ENCODE measurements around the gene WRAP73.
A peak's percentile ranks its signal among the peaks of the same experiment; 100 is the strongest.

WRAP73 gene, protein sequence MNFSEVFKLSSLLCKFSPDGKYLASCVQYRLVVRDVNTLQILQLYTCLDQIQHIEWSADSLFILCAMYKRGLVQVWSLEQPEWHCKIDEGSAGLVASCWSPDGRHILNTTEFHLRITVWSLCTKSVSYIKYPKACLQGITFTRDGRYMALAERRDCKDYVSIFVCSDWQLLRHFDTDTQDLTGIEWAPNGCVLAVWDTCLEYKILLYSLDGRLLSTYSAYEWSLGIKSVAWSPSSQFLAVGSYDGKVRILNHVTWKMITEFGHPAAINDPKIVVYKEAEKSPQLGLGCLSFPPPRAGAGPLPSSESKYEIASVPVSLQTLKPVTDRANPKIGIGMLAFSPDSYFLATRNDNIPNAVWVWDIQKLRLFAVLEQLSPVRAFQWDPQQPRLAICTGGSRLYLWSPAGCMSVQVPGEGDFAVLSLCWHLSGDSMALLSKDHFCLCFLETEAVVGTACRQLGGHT

DNA sequence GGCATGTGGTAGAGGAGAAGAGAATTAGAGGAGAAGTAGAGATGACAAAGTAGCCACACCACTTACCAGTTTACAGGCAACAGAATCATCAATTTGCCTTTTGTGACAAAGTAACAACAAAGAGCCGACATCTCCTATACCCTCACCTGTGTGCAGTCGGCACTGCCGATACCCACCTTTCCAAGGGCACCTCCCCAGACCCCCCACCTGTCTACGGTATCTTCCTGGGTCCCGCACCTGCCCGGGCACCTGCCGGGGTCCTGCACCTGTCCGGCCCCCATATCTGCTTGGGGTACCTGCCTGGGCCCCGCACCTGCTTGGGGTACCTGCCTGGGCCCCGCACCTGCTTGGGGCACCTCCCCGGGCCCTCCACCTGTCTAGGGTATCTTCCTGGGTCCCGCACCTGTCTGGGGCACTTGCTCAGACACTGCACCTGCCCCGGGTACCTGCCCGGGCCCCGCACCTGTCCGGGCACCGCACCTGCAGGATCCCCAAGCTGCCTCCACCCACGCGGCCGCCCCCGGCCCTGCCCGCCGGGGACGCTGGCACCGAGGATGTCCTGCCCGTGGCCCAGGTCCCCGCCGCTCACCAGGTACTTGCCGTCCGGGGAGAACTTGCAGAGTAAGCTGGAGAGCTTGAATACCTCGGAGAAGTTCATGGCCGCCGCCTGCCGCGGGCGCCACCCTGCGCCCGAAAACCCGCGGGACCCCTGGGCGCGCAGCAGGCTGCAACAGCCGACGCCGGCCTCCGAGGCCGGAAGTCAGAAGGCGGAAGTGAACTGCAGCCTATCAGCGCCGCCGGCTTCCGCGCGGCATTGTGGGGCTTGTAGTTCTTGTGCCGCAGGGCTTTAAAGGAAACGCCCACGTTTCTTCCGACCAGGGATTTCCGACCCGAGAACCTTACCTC lies at the start of gene WRAP73:
WRAP73 (minus strand) TSS at position 762 of the 906 bp plus-strand sequence; CDS start at position 658, 104 bp downstream.
- DNase-seq: peak; percentile 90

DNA sequence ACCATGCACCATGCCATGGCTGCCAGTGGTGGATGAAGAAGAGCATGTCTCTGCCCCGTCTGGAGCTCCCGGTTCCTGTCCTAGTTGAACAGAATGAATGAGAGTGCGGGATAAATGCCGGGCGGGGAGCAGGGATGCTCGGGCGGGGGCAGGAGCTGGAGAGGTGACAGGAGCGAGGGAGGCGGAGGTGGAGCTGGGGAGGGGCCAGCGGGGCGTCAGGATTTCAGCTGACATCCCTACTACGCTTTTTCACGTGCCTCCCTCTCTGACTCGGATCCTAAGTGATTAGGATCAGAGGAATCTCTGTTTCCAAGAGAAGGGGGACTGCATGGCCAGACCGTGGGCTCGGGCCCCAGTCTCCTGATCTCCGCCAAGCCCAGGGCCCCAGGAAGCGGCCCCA lies 49.7 kb upstream of the WRAP73 start:
- DNase-seq: no peak

DNA sequence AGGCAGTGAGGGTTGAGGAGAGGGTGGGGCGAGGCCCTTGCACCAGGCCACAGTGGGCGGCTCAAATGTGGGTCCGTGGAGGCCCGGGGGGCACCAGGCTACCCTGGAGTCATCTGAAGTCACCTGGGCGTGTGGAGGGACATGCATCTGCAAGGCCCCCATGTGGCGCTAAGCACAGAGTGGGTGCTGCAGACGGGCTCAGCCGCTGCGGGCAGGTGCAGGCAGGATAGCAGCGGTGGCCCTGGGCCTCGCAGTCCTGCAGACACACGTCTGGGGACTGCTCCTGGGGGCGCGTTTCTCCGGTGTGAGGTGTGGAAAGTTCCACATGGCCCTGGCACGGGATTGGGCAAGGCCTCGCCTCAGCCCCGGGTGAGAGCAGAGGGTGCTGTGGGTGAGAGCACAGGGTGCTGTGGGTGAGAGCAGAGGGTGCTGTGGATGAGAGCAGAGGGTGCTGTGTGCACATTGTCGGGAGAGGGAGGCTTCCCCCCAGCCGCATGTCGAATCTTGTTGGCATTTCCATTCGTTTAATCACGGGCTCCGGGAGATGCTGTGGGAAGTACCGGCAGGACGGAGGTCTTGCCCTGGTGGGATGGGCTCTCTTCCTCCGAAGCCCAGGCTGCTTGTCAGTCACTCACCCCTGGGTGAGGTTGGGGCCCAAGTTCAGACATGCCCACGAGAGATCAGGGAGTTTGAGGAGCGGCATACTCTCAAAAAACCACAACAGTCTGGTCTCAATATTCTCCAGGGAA lies 48.9 kb upstream of the WRAP73 start:
- DNase-seq: no peak

DNA sequence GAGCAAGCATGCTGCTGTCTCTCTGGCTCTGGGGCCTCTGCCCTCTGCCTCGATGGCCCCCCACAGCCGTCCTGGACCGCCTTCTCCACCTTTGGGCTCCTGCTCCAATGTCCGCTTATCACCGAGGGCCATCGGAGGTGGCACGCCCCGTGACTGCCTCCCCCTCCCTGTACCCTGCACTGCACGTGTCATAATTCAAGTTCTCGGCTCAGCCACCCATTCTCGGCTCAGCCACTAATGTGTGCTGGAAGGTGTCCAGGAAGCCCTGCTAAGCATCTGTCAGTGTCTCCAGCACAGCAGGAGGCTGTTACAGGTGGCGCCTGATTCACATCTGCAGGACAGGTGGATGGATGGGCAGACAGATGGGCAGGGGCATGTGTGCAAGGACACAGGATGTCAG lies 47.9 kb upstream of the WRAP73 start:
- no peak for DNase-seq

DNA sequence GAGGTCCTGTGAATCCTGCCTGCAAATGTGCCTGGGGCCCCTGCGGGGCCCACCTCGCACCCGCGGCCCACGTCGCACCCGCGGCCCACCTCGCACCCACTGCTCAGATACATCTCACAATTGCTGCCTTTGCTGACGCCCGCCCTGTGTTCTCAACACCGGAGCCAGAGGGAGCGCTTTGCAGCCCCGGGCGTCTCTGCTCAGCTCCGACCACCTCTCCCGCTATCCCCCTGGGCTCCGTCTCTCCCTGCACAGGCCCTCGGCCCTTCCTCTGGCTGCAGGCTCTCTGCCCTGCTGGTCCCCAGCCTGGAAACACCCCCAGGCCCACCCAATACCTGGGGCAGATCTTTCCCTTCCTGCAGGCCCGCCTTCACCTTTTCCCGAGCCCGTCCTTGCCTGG lies 47.2 kb upstream of the WRAP73 start:
- no peak for DNase-seq

DNA sequence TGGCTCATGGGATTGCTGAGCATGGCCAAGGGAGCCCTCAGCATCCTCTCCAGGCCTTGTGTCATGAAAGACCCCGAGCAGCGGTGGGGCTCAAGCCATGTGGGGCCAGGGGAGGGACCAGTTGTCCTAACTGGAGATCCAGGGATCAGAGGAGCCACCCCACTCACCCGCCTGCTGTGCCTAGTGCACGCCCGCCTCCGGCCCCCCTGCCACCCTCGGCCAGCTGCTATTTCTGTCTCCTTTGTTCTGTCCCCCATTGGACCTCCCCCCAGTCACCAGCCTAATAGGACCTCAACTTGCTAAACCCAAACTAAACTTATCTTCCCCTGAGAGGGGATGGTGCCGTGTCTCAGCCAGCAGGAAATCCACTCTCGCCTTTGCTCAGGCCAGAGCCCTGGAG lies 46.8 kb upstream of the WRAP73 start:
- DNase-seq: no peak

DNA sequence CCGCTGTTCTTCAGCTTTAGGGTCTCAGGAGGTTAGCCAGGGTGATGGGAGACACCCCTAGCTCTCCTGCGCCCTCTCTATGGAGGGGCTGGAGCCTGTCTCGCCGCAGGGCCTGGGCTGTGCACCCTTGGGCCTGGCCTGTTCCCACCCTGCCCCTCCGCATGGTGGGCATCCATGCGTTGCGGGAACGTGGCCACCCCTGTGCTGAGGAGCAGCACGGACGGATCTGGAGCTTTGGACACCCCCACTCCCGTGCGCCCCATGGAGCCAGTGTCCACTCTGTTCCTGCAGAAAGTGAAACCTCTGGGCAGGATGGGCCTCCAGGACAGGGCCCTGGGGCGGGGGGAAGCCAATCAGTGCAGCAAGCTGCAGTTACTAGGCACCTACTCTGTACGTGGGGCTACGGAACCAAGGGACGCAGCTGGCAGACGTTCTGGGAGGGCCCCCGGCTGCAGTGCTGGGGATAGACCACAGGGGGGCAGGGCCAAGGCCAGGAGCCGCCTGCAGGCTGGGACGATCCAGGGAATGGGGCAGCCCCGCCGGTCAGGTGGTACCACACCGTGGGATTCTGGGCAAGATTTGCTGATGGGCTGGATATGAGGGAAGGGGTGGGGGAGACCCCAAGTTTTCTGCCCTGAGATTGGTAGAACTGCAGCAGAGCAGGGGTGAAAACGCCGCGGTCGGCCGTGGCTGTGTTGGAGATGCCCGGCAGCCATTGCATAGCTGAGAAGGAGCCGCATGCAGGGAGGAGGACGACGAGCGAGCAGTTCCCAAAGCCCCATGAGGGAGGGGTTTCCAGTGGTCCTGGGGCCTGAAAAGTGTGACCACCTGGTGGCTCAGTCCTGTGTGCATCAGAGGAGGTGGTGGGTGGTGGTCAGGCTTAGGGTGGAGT lies 45.7 kb upstream of the WRAP73 start:
- DNase-seq: no peak

DNA sequence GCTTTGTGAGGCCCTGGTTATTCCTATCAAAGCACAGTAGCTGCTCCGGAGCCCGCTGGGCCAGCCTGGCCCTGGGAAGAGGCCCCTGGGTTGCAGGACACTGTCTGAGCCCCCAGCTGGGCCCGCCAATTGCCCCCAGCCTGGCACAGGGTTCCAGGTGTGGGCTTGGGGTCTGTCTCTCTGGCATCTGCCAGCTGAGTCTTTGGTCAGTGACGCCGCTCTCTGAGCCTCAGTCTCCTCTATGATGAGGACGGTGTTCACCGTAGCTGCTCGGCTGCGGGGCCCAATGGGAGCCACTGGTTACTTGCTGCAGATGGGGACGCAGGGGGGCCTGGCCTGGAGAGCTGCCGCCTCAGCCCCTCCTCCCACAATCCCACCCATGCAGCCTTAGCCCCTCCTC lies 43.4 kb upstream of the WRAP73 start:
- no peak for DNase-seq

DNA sequence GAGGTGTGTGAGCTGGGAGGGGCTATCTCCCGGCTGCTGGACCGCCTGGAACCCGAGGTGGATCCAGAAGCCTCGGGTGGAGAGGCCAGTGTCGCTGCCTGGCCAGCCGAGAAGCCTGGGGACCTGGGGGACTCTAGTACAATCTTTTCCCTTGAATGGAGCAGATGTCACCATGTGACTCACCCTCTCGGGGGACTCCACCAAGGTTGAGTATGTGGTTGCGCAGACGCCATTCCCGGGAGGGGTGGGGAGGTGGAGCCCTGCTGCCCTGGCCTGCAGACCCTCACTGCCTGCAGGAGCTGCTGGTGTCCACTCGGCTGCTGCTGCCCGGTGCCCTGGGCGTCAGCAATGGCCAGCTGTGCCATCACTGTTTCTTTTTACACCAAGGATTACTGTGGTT lies 42.7 kb upstream of the WRAP73 start:
- no peak for DNase-seq

DNA sequence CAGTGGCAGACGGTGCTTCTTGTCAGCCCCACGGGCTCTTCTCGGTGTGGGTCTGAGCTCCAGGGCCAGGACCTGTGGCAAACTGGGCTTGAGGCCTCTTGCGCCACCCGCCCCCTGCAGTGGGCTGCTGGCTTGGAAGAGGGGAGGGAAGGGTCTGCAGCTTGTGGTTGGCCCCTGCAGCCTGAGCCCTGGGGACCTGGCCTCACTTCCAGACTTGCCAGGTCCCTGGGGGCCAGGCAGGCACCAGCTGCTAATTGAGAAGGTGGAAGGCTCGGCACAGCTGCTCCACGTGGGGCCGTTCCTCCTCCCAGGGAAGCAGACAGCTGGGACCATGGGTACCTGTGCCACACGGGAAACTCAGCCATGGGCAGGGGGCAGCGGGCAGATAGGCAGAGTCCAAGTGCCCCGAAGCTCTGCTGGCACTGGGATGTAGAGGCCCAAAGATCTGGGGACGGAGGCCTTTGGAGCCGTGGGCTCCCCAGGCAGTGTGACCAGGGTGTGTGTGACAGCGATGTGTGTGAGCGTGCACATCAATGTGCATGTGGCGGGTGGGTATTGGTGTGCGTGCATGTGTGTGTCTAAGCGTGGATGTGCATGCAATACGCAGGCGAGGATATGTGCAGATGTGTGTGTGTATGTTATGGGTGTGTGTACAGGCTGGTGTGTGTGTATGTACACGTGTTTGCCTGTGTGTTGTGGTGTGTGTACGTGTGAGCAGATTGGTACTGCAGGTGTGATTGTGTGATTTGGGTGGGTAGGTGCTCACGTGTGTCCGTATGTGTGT lies 41.7 kb upstream of the WRAP73 start:
- no peak for DNase-seq

DNA sequence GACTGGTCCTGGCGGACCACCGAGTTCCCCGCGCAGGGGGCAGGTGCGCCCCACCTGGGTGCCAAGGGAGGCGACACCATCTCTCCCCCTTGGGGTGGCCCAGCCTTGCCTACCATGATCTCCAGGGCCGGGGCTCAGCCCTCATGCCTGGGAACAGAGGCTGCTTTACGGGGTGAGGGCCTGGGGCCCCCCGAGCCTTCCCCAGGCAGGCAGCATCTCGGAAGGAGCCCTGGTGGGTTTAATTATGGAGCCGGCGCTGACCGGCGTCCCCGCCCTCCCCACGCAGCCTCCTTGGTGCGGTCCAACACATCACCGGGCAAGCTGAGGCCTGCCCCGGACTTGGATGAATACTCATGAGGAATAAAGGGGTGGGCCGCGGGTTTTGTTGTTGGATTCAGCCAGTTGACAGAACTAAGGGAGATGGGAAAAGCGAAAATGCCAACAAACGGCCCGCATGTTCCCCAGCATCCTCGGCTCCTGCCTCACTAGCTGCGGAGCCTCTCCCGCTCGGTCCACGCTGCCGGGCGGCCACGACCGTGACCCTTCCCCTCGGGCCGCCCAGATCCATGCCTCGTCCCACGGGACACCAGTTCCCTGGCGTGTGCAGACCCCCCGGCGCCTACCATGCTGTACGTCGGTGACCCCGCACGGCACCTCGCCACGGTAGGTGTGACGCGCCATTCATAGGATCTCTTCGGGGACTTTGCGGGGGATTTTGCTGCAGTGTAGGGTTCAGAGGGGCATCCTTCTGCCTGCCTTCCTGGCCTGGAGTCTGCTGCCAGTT lies 40.6 kb upstream of the WRAP73 start:
- DNase-seq: no peak

DNA sequence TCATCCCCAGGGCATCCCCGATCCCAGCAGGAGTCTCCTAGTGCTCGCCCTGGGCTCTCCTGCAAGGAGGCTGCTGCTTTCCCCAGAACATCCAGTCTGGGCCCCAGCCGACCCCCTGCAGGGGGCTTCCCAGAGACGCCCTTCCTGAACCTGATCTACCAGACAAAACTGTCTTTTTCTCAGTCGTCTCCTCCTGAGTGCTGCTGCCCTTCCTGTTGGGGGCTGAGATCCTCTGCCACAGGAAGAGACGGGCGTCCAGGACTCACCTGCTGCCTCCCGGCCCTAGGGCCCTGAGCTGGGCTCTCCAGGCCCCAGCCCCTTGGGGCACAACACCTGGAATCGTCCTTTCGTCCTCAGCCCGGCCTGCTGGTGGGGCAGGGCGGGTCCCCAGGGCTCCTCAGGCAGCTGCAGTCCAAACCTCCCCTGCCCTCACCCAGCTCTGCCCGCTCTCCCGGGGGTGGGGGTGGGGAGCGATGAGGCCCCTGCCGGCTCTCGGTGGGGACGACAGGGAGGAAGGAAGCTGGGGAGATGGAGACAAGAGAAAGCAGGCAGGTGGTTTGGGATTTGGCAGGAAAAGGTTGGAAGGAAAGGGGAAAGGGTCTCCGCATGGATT lies 39.3 kb upstream of the WRAP73 start:
- DNase-seq: no peak

DNA sequence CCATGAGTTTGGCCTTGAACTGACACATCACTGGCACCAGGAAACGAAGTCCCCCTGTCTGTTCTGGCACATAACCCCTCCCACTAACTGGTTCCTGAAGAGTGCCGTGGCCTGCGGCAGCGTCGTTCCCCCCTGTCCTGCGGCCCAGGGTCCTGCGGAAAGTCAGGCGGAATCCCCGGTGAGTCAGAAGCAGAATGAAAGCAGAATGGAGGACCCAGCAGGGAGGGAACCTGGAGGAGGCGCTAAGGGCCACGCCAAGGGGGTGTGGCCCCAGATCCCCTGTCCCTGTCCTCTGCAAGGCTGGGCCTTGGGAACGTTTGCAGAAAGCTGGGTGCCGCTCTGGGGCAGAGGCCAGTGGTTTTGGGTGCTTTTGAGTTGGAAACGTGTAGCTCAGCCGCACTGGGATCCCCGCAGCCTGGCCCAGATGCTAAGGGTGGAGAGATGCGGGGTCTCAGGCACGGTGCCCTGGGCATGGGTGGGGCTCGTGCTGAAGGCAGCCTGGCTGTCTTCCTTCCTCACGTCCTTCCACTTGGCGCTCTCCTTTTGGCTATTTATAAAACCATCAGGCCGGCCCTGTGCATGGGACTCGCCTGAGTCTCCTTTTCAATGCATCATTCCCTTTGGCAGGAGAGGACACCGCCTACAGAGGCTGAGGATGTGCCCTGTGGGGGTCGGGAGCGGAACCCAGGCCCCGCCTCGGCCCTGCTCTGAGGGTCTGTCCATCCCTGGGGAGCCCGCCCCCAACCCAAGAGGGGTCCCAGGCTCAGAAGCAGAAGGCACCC lies 38.6 kb upstream of the WRAP73 start:
- no peak for DNase-seq

DNA sequence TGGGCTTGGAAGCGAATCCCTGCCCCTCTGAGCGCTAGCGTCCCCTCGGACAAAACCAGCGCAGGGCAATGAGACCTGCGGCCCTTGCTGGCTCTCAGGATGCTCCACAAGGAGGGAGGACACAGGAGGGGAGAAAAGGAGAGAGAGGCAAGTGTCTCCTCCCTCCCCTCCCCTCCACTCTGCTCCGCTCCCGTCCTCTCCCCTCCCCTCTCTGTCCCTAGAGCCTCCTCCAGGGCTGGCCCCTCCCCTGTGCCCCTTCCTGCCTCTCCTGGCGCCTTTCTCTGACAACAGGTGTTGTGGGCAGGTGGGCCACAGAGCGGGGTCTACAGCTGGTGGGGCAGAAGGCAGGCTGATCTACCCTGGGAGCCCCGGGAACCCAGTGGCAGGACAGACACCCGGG lies 37.6 kb upstream of the WRAP73 start:
- no peak for DNase-seq

DNA sequence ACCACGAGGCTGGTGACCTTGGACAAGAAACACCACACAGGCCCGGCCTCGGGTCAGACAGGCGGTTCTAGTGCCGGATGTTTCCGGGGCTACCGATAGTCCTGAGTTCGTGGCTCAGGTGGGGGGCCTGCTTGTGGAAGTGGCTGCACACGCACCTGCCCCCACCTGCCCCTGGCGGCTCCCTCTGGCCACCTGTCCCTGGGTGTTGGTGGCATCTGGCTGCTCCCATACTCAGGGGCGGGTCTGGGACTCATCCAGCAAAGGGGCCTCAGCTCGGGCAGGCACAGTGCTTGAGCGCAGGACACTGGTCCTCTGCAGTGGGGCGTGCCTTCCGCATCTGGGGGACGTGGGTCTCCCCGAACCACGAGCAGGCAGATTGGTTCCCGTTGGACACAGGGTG lies 36.0 kb upstream of the WRAP73 start:
- no peak for DNase-seq

DNA sequence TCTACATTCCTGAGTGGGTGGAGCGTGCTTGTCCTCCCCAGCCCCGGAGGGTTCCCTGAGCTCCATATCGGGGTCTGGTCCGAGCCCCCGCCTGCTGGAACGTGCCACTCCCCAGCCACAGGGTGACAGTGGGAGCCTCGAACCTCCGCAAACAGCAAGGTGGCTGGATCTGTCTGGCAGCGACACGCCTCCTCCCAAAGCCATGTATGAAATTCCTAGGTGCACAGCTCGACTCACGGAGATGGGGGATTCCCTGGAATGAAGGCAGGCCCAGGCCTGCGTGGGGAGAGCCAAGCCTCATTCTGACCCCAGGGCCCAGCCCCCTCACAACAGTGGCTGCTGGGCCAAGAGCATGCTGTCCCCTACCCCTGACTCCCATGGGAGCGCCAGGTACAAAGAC lies 35.3 kb upstream of the WRAP73 start:
- DNase-seq: no peak

DNA sequence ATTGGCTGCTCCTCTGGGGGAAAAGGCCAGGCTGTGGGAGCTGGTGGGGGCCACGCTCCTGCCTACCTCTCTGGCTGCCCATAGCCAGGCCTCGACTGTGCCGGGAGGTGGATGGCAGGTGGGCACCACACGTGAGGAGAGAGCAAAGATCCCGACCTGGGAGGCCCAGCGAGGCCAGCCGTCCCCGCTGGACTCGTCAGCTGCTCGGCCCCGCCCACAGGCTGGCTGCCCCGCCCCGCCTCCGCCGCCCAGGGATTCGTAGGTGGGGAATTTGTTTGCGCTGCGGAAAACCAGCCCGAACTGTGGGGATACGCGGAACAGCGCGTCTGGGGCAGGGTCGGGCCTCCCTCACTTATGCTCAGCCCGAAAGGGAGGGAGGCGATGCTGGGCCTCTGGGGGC lies 34.1 kb upstream of the WRAP73 start:
- no peak for DNase-seq

DNA sequence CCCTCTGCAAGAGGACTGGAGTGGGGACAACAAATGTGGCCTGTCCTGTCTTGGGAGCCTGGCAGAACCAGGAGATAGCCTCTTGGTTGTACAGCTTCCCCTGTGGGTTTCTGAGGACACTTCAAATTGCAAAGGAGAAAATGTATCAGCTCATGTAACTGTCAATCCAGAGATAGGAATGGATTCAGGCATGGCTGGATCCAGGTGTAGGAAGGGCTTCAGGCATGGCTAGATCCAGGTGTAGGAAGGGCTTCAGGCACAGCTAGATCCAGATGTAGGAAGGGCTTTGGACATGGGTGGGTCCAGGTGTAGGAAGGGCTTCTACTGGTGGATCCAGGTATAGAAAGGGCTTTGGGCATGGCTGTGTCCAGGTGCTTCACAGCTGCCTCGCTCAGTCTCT lies 33.3 kb upstream of the WRAP73 start:
- no peak for DNase-seq

Measured in right forelimb (tissue), 1 donor.